ENCODE measurements around the gene HTATIP2.
"Not testable (repeated sequence)": the region's sequence is repeated elsewhere in the genome, so short reads cannot be mapped to it uniquely, and the experiment has no call there.

The HTATIP2 gene

DNA sequence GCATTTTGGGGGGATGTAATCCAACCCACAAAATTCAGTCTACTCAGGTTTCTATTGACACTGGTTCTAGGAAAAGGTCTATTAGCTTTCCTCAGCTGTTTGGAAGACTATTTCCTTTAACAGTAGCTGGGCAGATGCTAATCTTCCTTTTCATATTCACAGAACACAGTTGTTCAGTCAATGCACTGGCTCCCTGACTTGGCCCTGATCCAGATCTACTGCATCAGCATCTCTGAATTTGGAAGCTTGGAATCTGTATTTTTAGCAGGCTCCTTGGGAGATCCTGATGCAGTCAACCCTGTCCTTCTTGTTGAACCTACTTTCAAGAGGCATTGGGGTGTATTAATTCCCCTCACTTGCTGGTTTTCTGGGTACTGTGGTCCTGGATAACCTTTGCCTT, 6.3 kb downstream of the HTATIP2 start:
- in situ Hi-C loops (cut with MboI; ENCODE audit: low sequenced_read_pairs) = no loop called here

- in situ Hi-C loops (cut with MboI; ENCODE audit: low sequenced_read_pairs) = no loop called here
Observed at GRCh38 chr11:20372081-20372626, 8.6 kb downstream of the HTATIP2 start.

DNA sequence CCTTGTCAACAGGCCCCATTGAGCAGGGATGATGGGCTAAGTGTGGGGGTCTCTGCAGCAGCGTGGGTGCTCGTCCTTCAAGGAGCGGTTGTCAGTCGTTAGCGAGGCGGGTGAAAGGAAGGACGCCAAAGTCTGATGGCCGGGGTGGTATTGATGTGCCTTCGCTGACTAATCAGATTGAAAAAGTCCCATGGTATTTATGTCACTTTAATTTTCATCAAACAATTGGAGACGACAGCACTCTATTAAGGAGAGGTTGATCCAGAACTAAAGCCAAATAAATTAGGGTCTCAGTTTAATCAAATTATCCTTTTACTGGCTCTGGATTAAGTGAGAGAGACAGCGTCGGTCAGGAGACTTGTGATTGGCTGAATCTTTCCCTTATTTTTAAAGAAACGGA, 9.6 kb downstream of the HTATIP2 start:
- in situ Hi-C loops (cut with MboI; ENCODE audit: low sequenced_read_pairs) = no loop called here

DNA sequence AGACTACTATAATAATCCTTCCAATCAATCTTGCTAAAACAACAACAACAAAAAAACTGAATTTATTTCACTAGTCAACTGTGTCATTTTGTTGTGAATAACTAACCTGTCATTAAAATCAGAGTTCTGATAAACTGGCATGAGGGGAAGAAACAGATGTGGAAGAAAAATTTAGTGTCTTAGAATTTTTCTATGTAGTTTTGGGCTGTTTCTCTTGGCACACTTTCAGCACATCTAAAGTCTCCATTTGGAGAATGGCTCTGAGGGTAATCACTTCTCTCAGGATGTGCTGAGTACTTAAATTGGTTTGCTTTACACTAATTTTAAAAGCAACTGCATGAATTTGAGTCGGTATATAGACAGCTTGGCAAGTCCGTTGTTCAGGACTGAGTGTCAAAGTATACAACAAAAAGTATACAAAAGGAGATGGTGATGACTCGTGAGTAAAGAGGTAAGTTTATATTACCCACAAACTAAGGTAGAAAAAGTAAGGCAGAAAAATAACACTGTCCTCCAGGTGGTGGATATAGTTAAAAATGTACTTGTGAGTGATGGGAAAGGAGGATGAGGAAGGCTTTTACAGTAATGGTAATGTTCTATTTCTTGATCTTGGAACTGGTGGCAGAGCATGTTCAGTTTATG, 10.2 kb downstream of the HTATIP2 start:
- in situ Hi-C loops (cut with MboI; ENCODE audit: low sequenced_read_pairs) = no loop called here

- in situ Hi-C loops (cut with MboI; ENCODE audit: low sequenced_read_pairs) = no loop called here
Observed at GRCh38 chr11:20374741-20375300, 11.3 kb downstream of the HTATIP2 start.

DNA sequence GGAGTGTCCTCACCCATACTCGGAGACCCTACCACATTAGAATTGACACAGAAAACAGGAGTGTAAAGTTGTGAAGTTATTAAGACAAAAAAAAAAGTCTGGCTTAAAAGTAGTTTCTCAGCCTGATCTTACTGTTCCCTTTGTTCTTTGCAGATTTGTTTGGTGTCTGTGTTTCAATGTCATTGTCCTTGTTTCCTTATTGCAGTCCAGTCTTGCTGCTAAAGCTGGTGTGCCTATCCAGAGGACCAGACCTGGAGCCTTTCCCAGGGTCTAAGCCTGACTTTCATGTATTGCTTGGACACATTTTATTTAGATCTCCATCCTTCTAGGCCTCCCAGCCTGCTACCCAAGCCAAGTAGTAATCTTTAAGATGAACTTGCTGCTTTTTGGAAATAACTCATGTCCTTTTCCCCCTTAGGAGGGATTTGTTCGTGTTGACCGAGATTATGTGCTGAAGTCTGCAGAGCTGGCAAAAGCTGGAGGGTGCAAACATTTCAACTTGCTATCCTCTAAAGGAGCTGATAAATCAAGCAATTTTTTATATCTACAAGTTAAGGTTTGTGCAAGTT, 12.7 kb downstream of the HTATIP2 start:
- in situ Hi-C loops (cut with MboI; ENCODE audit: low sequenced_read_pairs) = no loop called here

- in situ Hi-C loops (cut with MboI; ENCODE audit: low sequenced_read_pairs) = not testable (repeated sequence)
Observed at GRCh38 chr11:20385996-20386395, 22.5 kb downstream of the HTATIP2 start.

DNA sequence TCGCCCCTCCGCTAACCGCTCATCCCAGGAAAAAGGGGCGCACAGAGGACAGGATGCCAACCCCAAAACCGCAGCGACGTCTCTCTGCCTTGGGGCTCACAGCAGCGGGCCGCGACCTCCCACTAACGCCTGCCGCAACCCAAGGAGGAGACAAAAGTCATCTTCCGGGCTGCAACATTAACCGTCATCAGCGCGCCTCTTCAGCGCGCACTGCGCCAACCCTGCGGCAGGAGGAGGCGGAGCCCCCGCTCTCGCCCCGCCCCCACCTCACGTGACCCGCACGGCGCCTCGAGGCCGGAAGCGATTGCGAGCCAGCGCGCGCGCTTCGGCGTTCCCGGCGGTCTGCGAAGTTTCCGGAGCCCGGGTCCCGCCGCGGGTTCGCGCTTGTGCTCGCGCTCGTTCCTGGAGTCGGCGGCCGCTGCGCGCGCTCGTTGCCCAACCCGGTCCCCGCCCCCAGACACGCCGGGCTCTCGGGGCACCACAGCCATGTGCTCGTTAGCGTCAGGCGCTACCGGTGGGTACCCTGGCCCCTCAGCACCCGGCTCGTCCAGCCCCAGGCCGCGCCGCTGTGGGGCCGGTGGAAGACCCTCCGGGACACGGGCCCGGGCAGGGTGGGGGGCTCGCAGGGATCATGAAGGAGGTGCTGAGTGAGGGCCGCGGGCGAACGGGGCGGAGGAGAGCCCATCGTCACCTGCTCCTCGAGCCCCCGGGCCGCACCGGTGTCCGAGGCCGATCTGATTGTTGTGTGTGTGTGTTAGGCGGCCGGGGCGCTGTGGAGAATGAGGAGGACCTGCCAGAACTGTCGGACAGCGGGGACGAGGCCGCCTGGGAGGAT, 24.0 kb downstream of the HTATIP2 start, which contains the start of gene PRMT3:
Gene PRMT3 (plus strand): TSS at position 456 of the 835 bp plus-strand sequence. CDS start 31 bp downstream, at position 487.
- in situ Hi-C loops (cut with MboI; ENCODE audit: low sequenced_read_pairs) = no loop called here

DNA sequence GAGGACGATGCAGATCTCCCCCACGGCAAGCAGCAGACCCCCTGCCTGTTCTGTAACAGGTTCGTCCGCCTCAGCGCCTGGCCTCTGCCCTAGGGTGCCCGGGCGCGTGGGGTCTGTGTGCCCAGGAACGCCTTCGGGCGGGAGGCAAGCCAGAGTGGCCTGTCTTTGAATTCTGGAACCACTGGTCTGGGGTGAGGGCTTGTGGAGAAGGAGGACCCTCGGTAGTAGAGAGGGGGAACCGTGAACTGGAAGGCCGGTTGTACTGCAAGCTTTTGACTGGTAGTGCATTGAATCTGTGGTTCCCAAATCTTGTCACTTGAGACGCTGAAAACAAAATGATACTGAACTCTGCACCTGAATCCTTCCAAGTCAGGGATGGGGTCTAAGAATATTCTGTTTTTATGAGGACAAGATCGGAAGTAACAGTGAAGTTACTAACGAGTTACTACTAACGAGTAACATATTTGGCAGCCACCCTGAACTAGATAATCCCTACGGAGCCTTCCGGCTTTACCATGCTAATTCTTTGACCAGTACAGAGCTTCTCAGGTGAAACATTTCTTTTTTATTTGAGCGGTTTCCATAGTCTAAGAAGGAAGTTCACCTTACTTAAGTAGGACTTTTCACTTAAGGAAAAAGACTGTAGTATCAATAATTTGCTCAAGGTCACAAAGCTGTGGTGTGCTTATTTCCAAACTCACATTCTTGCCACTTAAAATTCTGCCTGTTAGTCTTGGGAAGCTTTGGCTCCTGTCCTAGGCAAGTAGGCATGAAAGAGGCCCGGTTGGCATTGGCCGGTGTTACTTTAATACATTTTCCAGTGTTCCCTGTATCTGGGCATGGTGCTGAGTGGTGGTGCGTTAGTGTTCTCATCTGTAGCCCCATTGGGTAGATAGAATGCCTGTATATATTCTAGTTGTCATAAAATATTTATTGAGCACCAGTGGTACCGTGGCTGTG, 24.9 kb downstream of the HTATIP2 start:
- in situ Hi-C loops (cut with MboI; ENCODE audit: low sequenced_read_pairs) = no loop called here

GRCh38 chr11:20397281-20397680, 33.8 kb downstream of the HTATIP2 start:
- in situ Hi-C loops (cut with MboI; ENCODE audit: low sequenced_read_pairs) = no loop called here

DNA sequence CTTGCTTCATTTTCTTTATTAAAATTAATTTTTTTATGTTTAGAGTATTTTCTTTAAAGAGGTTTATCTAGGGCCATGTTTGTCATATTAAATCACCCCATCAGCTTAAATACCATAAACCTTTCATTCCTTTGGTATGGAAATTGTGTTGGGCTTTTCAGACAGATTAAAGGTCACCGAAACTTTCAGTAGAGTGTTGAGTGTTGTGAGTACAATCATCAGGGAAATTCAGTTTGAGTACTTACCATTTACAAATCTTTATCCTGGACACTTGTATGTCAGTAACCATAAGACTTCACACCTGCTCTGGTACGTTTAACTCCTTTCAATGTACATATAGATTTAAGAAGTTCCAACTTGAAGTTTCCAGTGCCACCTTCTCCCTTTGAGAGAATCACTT, 36.0 kb downstream of the HTATIP2 start:
- in situ Hi-C loops (cut with MboI; ENCODE audit: low sequenced_read_pairs) = no loop called here

- in situ Hi-C loops (cut with MboI; ENCODE audit: low sequenced_read_pairs) = no loop called here
Observed at GRCh38 chr11:20403059-20403458, 39.5 kb downstream of the HTATIP2 start.

GRCh38 chr11:20406484-20406883, 43.0 kb downstream of the HTATIP2 start:
- in situ Hi-C loops (cut with MboI; ENCODE audit: low sequenced_read_pairs) = no loop called here

DNA sequence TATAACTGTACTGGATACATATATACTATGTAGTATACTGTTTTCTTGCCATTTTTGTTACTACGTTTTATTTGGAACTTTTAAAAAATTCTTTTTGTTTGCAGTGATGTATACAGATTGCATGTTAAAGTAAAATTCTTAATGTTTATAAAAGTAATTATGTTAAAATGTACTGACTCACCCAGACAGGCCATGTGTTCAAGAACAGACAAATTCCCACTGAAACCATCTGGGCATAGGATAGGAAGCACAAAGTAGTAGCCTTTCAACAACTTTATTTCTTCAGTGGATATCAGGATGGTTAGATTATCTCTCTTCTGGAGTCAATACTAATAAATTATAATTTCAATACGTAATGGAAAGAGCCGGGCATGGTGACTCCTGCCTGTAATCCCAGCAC, 43.8 kb downstream of the HTATIP2 start:
- in situ Hi-C loops (cut with MboI; ENCODE audit: low sequenced_read_pairs) = no loop called here

GRCh38 chr11:20415432-20415831, 51.9 kb downstream of the HTATIP2 start:
- in situ Hi-C loops (cut with MboI; ENCODE audit: low sequenced_read_pairs) = no loop called here

- in situ Hi-C loops (cut with MboI; ENCODE audit: low sequenced_read_pairs) = no loop called here
Observed at GRCh38 chr11:20417771-20418170, 54.3 kb downstream of the HTATIP2 start.

GRCh38 chr11:20421946-20422345, 58.4 kb downstream of the HTATIP2 start:
- in situ Hi-C loops (cut with MboI; ENCODE audit: low sequenced_read_pairs) = no loop called here

DNA sequence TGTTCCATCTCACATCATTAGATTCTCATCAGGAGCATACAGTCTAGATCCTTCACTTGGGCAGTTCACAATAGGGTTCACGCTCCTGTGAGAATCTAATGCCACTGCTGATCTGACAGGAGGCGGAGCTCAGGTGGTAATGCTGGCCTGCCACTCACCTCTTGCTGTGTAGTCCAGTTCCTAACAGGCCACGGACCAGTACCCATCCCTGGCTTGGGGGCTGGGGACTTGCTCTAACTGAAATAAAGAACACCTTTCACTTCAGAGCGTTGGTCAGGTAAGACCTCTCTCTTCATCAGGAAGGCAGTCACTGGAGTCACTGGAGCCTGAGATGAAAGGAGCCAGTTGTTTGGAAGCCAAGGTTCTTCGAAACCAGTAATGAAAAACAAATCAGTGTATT, 65.7 kb downstream of the HTATIP2 start:
- in situ Hi-C loops (cut with MboI; ENCODE audit: low sequenced_read_pairs) = no loop called here

Data from HL-60/S4 treated with phorbol 12-myristate 13-acetate at 8.2 ng/mL for 4 days and 3 days (cell line).